ENCODE measurements around the gene TTC28. TPM values are rescaled to one million over a fixed set of nuclear protein-coding genes. Genes with fewer than 3 reads are reported as not detected.
"Not testable (repeated sequence)": the region's sequence is repeated elsewhere in the genome, so short reads cannot be mapped to it uniquely, and the experiment has no call there.

TTC28 gene
- total RNA-seq (10 to 100 TPM; 31.1 to 41.6 TPM), polyA plus RNA-seq (ENCODE audit: insufficient read length in 6 of 6) (10 to 100 TPM; 39.8 to 44.2 (median 41.7) TPM)
- long read RNA-seq, donor 1, partial matches to known transcripts = 0 of 4 reads
- long read RNA-seq, donor 1, other reads (novel, unspliced or antisense) = 0 of 4 reads
- long read RNA-seq, donor 2, transcript TTC28-204 (2 exons, 594 nt) = major isoform, 5 of 6 reads
- long read RNA-seq, donor 2, partial matches to known transcripts = 0 of 6 reads
- long read RNA-seq, donor 2, other reads (novel, unspliced or antisense) = 0 of 6 reads
- long read RNA-seq, donor 3, partial matches to known transcripts = 0 of 1 reads
- long read RNA-seq, donor 3, other reads (novel, unspliced or antisense) = 0 of 1 reads
- long read RNA-seq, donor 4, partial matches to known transcripts = 1 of 5 reads
- long read RNA-seq, donor 4, other reads (novel, unspliced or antisense) = 4 of 5 reads
- long read RNA-seq, donor 5, partial matches to known transcripts = 10 of 12 reads
- long read RNA-seq, donor 5, other reads (novel, unspliced or antisense) = 0 of 12 reads
- long read RNA-seq, donor 6, partial matches to known transcripts = 0 of 3 reads
- long read RNA-seq, donor 6, other reads (novel, unspliced or antisense) = 0 of 3 reads
- long read RNA-seq, donor 7, partial matches to known transcripts = 0 of 2 reads
- long read RNA-seq, donor 7, other reads (novel, unspliced or antisense) = 0 of 2 reads
- long read RNA-seq, donor 8, partial matches to known transcripts = 0 of 5 reads
- long read RNA-seq, donor 8, other reads (novel, unspliced or antisense) = 0 of 5 reads
- long read RNA-seq, donor 9 = 0 reads
- long read RNA-seq, donor 10 = 0 reads
- long read RNA-seq, donor 11 = 0 reads
- long read RNA-seq, donor 12, partial matches to known transcripts = 0 of 1 reads
- long read RNA-seq, donor 12, other reads (novel, unspliced or antisense) = 0 of 1 reads

GRCh38 chr22:28679611-28680287, at the start of gene TTC28:
TTC28 (minus strand) TSS chr22:28679840; CDS start chr22:28679723, 117 bp downstream.
- DNase-seq = peak; percentile 71 to 93 (median 90)
- H3K27ac ChIP-seq = peak within 1 kb of the TSS in 1 of 2 donors; percentile 73
- H3K9me3 ChIP-seq; H3K36me3 ChIP-seq; intact Hi-C loops (cut with DNase I): not testable (repeated sequence)
- peaks cover 0 to 80% of the 10 kb centered on the region in 2 donors for H3K27me3 ChIP-seq
- ATAC-seq = peak; percentile 54
- peak within 1 kb of the TSS; percentile 64 to 67 for H3K4me3 ChIP-seq
- peaks cover 3 to 35% of the 10 kb centered on the region in 2 donors for H3K4me1 ChIP-seq

DNA sequence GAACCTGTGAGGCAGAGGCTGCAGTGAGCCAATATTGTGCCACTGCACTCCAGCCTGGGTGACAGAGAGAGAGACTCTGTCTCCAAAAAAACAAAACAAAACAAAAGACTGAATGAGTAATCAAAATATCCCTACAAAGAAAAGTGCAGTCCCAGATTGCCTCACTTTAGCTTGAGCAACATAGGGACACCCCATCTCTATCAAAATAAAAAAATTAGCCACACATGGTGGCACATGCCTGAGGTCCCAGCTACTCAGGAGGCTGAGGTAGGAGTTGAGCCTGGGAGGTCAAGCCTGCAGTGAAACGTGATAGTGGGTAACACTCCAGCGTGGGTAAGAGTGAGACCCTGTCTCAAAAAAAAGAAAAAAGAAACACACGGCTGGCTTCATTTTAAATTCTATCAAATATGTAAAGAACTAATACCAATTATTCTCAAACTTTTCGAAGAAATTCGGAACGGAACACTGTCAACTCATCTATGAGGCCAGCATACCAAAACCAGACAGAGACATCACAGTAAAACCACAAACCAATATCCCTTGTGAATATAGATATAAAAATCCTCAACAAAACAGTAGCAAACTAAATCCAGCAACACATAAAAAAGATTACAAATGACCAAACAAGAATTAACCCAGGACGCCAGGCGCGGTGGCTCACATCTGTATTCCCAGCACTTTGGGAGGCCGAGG, 49.1 kb upstream of the TTC28 start:
- intact Hi-C loops (cut with DNase I) = no loop called here
- no peaks in the 10 kb centered on the region for H3K4me1 ChIP-seq
- H3K27ac ChIP-seq = no peak overlapping the region
- TF ChIP-seq CTCF (IDR thresholded peaks at IDR 0.05) = no peak
- ATAC-seq (no peak), DNase-seq (no peak)
- no peaks in the 10 kb centered on the region for H3K27me3 ChIP-seq
- no peaks in the 10 kb centered on the region for H3K9me3 ChIP-seq
- peaks cover 0 to 45% of the 10 kb centered on the region in 2 donors for H3K36me3 ChIP-seq
- no peak overlapping the region for H3K4me3 ChIP-seq

- H3K9me3 ChIP-seq = no peaks in the 10 kb centered on the region
- no peak for DNase-seq
- H3K27me3 ChIP-seq = no peaks in the 10 kb centered on the region
- H3K36me3 ChIP-seq = peaks cover 0 to 45% of the 10 kb centered on the region in 2 donors
- no peak for ATAC-seq
- TF ChIP-seq CTCF (IDR thresholded peaks at IDR 0.05) = no peak
- no peak overlapping the region for H3K27ac ChIP-seq
- no peaks in the 10 kb centered on the region for H3K4me1 ChIP-seq
- H3K4me3 ChIP-seq = no peak overlapping the region
- intact Hi-C loops (cut with DNase I) = no loop called here
Observed at GRCh38 chr22:28728002-28728401, 48.4 kb upstream of the TTC28 start.

DNA sequence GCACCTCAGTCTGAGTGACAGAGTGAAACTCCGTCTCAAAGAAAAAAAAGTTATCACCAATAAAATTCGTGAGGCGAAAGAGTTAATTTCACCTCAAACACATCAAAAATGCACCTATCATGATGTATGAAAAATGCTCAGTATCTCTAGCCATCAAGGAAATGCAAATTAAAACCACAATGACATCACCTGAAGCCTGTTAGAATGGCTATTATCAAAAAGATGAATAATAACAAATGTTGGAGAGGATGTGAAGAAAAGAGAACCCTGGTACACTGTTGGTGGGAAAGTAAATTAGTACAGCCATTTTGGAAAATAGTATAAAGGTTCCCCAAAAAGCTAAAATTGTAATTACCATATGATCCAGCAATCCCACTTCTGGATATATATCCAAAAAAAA, 38.4 kb upstream of the TTC28 start:
- Histone ChIP-seq H3K27ac (no peak overlapping the region), H3K27me3 (no peaks in the 10 kb centered on the region), H3K4me3 (no peak overlapping the region), H3K9me3 (no peaks in the 10 kb centered on the region), H3K4me1 (no peaks in the 10 kb centered on the region), H3K36me3 (peaks cover 0 to 32% of the 10 kb centered on the region in 2 donors)
- intact Hi-C loops (cut with DNase I) = no loop called here
- ATAC-seq = no peak
- TF ChIP-seq CTCF (IDR thresholded peaks at IDR 0.05) = no peak
- no peak for DNase-seq

GRCh38 chr22:28716686-28717085, 37.0 kb upstream of the TTC28 start:
- H3K4me1 ChIP-seq = peaks cover 0 to 11% of the 10 kb centered on the region in 2 donors
- peaks cover 0 to 18% of the 10 kb centered on the region in 2 donors for H3K36me3 ChIP-seq
- no peak overlapping the region for H3K27ac ChIP-seq
- no peak for ATAC-seq
- DNase-seq = no peak
- no peak overlapping the region for H3K4me3 ChIP-seq
- H3K9me3 ChIP-seq = no peaks in the 10 kb centered on the region
- H3K27me3 ChIP-seq = no peaks in the 10 kb centered on the region
- TF ChIP-seq CTCF (IDR thresholded peaks at IDR 0.05) = no peak
- intact Hi-C loops (cut with DNase I) = no loop called here

All from left lung (tissue), 14 donors.